ENCODE results near the gene NOS1AP.
"Not testable (repeated sequence)": the region's sequence is repeated elsewhere in the genome, so short reads cannot be mapped to it uniquely, and the experiment has no call there.

The NOS1AP gene

GRCh38 chr1:162060314-162060713, 9.2 kb upstream of the NOS1AP start:
- DNase-seq, result no peak

DNA sequence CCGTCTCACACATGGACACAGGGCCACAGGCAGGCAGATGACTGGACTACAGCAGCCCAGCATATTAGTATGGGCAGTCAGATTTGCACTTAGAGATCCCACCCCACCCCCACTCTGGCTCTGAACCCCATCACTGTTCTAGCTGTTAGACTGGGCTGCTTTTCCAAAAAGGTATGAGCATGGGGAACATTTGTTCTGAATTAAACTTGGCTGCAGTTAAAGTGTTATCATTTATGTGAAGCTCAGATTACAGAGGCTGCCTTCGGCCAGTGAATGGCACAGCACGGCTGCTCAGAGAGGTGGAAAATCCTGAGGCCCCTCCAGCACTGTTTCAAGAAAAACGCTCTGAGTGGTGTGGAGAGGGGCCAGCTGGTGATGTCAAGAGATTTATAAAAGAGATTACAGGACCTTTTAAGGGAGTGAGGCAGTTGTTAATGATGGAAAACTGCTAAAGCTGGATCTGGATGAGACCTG, 6.9 kb upstream of the NOS1AP start:
- no peak for DNase-seq

GRCh38 chr1:162065016-162065415, 4.5 kb upstream of the NOS1AP start:
- DNase-seq, result no peak

GRCh38 chr1:162066836-162067235, 2.7 kb upstream of the NOS1AP start:
- not testable (repeated sequence) for DNase-seq

DNA sequence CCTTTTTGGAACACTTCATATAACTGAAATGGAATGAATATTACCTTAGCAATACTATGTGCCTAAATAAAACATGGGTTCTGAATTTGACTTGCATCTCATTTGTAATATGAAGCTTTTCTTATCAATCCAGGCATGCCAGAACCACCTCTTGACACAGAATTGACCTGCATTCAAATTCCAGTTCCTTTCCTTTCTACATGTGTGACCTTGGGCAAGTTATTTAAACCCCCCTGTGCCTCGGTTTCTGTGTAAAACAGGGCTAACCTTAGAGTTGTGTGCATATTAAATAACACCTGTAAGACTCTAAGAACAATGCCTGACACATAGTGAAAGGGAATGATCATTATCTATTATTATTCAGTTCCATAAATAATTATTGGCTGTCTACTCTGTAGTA, 2.0 kb upstream of the NOS1AP start:
- DNase-seq, result no peak

- no peak for DNase-seq
Measured at GRCh38 chr1:162068301-162068700, 1.2 kb upstream of the NOS1AP start.

DNA sequence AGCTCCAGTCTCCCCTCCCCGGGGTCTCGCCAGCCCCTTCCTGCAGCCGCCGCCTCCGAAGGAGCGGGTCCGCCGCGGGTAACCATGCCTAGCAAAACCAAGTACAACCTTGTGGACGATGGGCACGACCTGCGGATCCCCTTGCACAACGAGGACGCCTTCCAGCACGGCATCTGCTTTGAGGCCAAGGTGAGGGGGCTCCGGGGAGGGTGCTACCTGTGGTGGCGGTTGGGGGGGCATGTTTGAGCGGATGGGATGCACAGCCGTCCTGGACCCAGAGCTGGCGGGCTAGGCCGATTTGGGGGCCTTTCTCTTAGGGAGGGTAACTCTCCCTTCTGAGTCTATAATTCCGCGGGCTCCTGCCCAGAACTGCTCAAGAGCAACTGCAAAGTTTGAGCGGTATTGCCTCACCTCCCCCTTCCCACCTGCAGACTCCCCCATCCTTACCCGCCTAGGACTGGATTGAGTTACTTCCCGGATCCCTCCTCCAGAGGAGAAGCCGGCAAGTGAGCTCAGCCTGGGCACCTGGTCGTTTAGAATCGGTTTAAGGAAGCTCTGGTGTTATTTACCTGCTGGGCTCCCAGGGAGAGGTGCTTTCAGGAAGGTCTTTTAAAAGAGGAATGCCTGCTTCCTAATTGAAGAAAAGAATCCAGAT, 730 bp downstream of the NOS1AP start:
- no peak for DNase-seq

- no peak for DNase-seq
Measured at GRCh38 chr1:162070825-162071224, 1.3 kb downstream of the NOS1AP start.

DNA sequence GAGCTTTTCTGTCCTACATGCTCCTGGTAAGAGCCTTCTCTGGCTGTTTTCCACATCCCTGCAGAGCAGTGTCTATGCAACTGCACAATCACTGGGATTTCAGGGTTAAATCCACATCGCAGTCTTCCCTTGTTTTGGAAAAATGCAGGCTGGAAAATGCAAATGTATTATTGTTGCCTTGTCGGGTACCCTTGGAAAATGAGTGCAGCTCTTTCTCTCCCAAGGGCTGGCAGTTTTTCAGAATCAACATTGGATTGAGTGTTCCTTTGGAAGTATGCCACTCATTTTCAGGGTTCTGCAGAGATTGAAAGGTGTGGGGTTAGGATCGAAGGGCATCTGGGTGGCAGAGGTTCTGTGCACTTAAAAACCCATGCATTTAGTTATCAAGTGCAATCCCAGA, 3.2 kb downstream of the NOS1AP start:
- no peak for DNase-seq

- DNase-seq, result no peak
Measured at GRCh38 chr1:162074276-162075005, 5.0 kb downstream of the NOS1AP start.

DNA sequence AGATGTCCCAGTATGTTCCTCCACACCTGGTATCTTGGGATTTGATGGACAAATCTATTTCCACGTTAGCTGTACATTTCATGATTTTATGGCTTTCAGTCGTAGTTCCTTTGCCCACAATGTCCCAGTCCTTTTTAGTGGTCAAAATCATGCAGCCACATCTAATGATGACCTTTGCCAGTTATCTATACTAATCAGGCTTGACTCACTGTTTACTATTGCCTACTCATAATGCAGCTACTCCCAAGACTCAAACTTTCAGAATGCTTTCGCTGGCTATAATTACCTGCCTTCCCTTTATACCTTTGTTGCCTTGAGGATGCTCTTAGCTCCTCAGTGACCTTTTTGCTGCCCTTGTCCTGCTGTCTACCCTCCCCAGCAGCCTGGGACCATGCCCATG, 6.4 kb downstream of the NOS1AP start:
- DNase-seq, result no peak

GRCh38 chr1:162077648-162078299, 8.3 kb downstream of the NOS1AP start:
- DNase-seq, result no peak

DNA sequence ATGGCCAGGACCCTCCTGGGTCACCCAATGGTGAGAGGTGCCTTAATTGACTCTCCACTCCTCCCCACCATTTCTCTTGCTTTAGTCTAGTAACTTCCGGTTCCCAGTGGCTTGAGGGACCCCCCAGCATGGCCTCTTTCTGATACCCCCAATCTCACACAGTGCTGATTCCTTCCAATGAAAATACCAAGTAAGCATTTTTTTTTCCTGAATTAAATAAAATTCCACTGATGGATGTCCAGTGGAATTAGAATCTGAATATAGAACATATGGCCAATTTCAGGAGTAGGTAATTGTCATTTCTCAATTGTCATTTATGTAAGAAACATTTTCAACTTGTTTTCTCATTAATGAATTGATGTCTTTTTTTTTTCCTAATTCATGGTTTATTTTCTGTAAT, 9.5 kb downstream of the NOS1AP start:
- no peak for DNase-seq

- no peak for DNase-seq
Measured at GRCh38 chr1:162080472-162081015, 11.1 kb downstream of the NOS1AP start.

GRCh38 chr1:162081316-162081715, 11.8 kb downstream of the NOS1AP start:
- no peak for DNase-seq

DNA sequence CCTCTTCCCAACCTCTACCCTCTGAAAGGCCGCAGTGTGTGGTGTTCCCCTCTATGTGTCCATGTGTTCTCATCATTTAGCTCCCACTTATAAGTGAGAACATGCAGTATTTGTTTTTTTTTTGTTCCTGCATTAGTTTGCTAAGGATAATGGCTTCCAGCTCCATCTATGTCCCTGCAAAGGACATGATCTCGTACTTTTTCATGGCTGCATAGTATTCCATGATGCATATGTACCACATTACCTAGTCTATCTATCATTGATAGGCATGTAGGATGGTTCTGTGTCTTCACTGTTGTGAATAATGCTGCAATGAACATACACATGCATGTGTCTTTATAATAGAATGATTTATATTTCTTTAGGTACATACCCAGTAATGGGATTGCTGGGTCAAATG, 12.6 kb downstream of the NOS1AP start:
- DNase-seq, result not testable (repeated sequence)

DNA sequence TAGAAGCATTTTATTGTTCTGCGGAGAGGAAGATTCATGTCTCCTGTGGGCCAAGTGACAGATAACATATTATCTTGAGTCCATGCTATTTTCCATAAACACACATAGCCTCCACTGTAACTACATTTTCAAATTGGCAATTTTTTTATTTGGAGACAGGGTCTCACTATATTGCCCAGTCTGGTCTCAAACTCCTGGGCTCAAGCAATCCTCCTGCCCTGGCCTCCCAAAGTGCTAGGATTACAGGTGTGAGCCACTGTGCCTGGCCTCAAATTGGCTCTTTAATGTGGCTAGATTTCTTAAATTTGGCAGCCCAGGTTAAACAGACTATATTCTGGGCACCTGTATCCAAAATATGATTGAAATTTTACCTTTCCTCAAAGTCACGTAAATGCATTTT, 13.8 kb downstream of the NOS1AP start:
- no peak for DNase-seq

- DNase-seq, result no peak
Measured at GRCh38 chr1:162085991-162086390, 16.5 kb downstream of the NOS1AP start.

DNA sequence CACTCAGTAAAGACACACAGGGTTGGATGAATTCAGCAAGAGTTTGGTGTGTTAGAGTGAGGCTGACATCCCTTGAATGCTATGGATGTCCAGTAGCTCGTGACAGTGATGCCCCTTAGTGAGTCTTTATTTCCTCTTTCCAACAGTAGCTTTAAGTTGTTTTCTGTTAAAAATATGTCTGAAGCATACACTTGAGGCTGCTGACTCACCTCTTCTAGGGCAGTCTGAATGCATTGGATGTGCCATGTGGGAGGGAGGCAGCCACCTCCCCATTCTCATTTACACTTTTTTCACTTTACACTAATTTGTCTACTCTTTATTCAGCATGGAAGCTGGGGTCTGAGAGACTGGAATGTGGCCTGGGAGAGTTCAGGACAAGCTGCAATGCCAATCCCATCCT, 17.6 kb downstream of the NOS1AP start:
- DNase-seq, result no peak

- no peak for DNase-seq
Measured at GRCh38 chr1:162087574-162087973, 18.1 kb downstream of the NOS1AP start.

GRCh38 chr1:162088281-162088969, 18.9 kb downstream of the NOS1AP start:
- DNase-seq, result no peak

DNA sequence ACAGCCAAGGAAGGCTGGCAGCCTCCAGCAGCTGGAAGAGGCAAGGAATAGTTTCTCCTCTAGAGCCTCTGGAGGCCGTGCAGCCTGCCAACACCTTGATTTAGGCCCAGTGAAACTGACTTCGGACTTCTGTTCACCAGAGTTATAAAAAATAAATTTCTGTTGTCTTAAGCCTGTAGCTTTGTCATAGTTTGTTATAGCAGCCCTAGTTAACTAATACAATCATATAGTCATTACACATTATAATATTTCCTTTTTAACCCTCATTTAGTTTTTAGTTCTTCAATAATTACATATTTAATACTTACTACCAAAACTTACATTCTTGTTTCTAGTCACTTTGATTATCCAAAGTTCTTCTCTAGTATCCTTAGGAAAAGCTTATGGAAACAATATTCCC, 20.3 kb downstream of the NOS1AP start:
- DNase-seq, result no peak

- no peak for DNase-seq
Measured at GRCh38 chr1:162090378-162090777, 20.9 kb downstream of the NOS1AP start.
